ENCODE measurements around the gene PHETA1.

DNA sequence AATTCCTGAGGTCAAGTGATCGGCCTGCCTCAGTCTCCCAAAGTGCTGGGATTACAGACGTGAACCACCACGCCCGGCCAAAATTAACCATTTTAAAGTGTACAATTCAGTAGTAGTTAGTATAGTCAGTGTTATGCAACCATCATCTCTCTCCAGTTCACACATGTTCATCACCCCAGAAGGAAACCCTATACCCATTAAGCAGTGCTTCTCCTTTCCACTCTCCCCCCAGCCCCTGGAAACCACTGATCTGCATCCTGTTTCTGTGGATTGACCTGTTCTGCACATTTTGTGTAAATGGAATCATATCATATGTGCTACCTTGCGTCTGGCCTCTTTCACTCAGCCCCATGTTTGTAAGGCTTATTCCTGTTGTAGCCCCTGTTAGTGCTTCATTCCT lies 52.2 kb downstream of the PHETA1 start:
- TF ChIP-seq EP300 (IDR thresholded peaks at IDR 0.05) = no peak
- TF ChIP-seq, protein P1, sequence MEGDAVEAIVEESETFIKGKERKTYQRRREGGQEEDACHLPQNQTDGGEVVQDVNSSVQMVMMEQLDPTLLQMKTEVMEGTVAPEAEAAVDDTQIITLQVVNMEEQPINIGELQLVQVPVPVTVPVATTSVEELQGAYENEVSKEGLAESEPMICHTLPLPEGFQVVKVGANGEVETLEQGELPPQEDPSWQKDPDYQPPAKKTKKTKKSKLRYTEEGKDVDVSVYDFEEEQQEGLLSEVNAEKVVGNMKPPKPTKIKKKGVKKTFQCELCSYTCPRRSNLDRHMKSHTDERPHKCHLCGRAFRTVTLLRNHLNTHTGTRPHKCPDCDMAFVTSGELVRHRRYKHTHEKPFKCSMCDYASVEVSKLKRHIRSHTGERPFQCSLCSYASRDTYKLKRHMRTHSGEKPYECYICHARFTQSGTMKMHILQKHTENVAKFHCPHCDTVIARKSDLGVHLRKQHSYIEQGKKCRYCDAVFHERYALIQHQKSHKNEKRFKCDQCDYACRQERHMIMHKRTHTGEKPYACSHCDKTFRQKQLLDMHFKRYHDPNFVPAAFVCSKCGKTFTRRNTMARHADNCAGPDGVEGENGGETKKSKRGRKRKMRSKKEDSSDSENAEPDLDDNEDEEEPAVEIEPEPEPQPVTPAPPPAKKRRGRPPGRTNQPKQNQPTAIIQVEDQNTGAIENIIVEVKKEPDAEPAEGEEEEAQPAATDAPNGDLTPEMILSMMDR (IDR thresholded peaks at IDR 0.05) = no peak
